ENCODE data around the gene SLC30A2. TPM values are rescaled to one million over a fixed set of nuclear protein-coding genes. Genes with fewer than 3 reads are reported as not detected.

SLC30A2 gene
- total RNA-seq, 2 experiments from 2014 or later: not detected

DNA sequence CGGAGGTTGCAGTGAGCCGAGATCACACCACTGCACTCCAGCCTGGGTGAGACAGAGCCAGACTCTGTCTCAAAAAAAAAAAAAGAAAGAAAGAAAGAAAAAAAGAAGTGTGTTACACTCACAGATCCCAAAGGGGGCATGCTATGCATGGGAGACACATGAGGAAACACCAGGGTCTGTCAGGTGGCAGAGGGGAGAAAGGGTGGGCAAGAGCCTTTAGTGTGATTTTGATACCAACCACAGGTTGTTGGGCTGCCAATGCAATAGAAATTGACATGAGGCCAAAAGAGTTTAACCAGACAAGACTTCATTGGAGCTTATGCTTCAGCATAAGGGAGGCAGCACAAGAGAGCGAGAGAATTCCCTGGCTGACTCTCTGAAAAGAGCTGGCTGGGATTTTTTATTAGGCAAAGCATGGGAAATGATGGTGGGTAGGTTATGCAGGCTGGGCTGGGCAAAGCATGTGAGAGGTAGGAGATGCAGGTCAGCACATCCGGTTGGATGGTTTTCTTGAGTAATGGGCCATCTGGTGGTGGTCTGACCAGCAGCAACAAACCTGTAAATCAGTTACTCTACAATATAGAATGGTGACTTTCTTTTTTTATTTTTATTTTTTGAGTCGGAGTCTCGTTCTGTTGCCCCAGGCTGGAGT lies 36.0 kb downstream of the SLC30A2 start:
- Mint-ChIP-seq H3K4me3 (no peak overlapping the region), H3K27me3 (peaks cover 12% of the 10 kb centered on the region), H3K36me3 (no peaks in the 10 kb centered on the region), H3K9me3 (ENCODE audit: low read depth) (no peaks in the 10 kb centered on the region), H3K27ac (no peak overlapping the region), H3K4me1 (no peaks in the 10 kb centered on the region)
- ATAC-seq: no peak
- DNase-seq: no peak
- CTCF ChIA-PET: interaction anchor here (2.4 kb wide), 1 partner anchor 115 kb away, joined by 12 read pairs; no protein-coding TSS in a partner anchor

DNA sequence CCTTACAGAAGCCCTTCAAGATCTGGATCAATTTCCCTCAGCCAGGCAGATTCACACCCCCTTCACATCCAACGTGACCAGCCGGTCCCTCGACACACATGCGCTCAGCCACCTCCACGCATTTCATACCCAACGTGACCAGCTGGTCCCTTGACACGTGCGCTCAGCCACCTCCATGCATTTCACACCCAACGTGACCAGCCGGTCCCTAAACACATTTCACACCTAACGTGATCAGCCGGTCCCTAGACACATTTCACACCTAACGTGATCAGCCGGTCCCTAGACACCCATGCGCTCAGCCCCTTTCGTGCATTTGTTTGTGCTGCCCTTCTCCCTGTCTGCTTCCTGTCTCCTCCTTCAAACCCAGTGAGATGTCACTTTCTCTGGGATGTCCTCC lies 39.2 kb downstream of the SLC30A2 start:
- Mint-ChIP-seq H3K27me3 (peaks cover 15% of the 10 kb centered on the region), H3K27ac (no peak overlapping the region), H3K4me1 (no peaks in the 10 kb centered on the region), H3K4me3 (no peak overlapping the region), H3K9me3 (ENCODE audit: low read depth) (no peaks in the 10 kb centered on the region), H3K36me3 (no peaks in the 10 kb centered on the region)
- ATAC-seq: no peak
- CTCF ChIA-PET: no interaction called here
- no peak for DNase-seq

- Mint-ChIP-seq H3K27ac (no peak overlapping the region), H3K4me3 (no peak overlapping the region), H3K27me3 (peaks cover 14% of the 10 kb centered on the region), H3K36me3 (no peaks in the 10 kb centered on the region), H3K4me1 (no peaks in the 10 kb centered on the region), H3K9me3 (ENCODE audit: low read depth) (no peaks in the 10 kb centered on the region)
- DNase-seq (no peak), ATAC-seq (no peak)
- CTCF ChIA-PET: interaction anchor here (2.7 kb wide), 1 partner anchor 110 kb away, joined by 18 read pairs; no protein-coding TSS in a partner anchor
These were observed 40.3 kb downstream of the SLC30A2 start for GRCh38 chr1:26005434-26006105.

GRCh38 chr1:26003756-26004155 lies 42.2 kb downstream of the SLC30A2 start:
- peaks cover 1% of the 10 kb centered on the region for H3K4me1 Mint-ChIP-seq
- H3K4me3 Mint-ChIP-seq: no peak overlapping the region
- ATAC-seq (no peak), DNase-seq (no peak)
- CTCF ChIA-PET: interaction anchor here (1.1 to 2.7 kb wide), 2 partner anchors 108 to 160 kb away, joined by 3 to 18 read pairs; no protein-coding TSS in a partner anchor
- peaks cover 16% of the 10 kb centered on the region for H3K27me3 Mint-ChIP-seq
- no peaks in the 10 kb centered on the region for H3K9me3 Mint-ChIP-seq (ENCODE audit: low read depth)
- H3K36me3 Mint-ChIP-seq: no peaks in the 10 kb centered on the region
- H3K27ac Mint-ChIP-seq: no peak overlapping the region

GRCh38 chr1:26003262-26003661 lies 42.7 kb downstream of the SLC30A2 start:
- ATAC-seq: no peak
- Mint-ChIP-seq H3K27ac (no peak overlapping the region), H3K36me3 (no peaks in the 10 kb centered on the region), H3K4me3 (no peak overlapping the region), H3K4me1 (peaks cover 6% of the 10 kb centered on the region), H3K9me3 (ENCODE audit: low read depth) (no peaks in the 10 kb centered on the region), H3K27me3 (peaks cover 16% of the 10 kb centered on the region)
- no peak for DNase-seq
- CTCF ChIA-PET: interaction anchor here (1.1 to 2.7 kb wide), 2 partner anchors 81 to 108 kb away, joined by 3 to 18 read pairs; no protein-coding TSS in a partner anchor

DNA sequence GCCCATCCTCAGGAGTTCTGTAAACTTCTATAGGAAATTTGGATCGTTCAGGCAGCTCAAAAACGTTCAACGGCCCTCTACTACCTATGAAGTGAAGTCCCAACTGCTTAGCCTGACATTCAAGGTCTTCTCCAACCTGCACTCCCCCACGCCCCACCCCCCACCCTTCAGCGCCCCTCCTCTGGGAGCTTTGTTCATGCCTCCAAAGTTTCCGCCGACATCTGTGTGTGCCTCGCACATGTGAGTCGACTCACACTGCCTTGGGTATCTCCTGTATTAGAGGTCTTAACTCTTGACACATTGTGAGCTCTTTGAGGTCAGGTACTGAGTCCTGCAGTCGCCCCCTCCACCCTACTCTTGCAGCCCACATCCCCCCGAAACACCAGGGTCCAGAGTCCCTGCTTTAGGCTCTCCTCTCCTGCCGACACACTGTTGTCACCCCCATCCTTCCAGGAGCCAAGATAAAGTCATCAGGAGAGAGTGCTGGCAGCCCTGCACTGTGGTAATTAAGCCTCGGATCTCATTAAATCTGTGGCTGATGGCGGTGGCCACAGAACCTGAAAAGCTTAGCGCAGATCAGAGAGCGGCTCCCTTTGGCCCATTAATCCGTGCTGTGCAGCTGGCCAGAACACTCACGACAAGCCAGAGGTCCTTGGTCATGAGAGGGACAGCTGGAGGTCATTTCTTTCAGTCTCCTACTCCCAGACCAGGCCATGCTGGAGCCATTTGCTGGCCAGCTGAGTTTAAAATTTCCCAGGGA lies 46.7 kb downstream of the SLC30A2 start:
- H3K27me3 Mint-ChIP-seq: peaks cover 5% of the 10 kb centered on the region
- no peak overlapping the region for H3K27ac Mint-ChIP-seq
- CTCF ChIA-PET: interaction anchor here (0.8 to 9.9 kb wide), 8 partner anchors 11 to 391 kb away, joined by 3 to 309 read pairs (median 6); partner anchors contain the start of gene PAQR7
- no peaks in the 10 kb centered on the region for H3K36me3 Mint-ChIP-seq
- H3K4me3 Mint-ChIP-seq: no peak overlapping the region
- no peaks in the 10 kb centered on the region for H3K9me3 Mint-ChIP-seq (ENCODE audit: low read depth)
- DNase-seq (no peak), ATAC-seq (no peak)
- peaks cover 20% of the 10 kb centered on the region for H3K4me1 Mint-ChIP-seq

DNA sequence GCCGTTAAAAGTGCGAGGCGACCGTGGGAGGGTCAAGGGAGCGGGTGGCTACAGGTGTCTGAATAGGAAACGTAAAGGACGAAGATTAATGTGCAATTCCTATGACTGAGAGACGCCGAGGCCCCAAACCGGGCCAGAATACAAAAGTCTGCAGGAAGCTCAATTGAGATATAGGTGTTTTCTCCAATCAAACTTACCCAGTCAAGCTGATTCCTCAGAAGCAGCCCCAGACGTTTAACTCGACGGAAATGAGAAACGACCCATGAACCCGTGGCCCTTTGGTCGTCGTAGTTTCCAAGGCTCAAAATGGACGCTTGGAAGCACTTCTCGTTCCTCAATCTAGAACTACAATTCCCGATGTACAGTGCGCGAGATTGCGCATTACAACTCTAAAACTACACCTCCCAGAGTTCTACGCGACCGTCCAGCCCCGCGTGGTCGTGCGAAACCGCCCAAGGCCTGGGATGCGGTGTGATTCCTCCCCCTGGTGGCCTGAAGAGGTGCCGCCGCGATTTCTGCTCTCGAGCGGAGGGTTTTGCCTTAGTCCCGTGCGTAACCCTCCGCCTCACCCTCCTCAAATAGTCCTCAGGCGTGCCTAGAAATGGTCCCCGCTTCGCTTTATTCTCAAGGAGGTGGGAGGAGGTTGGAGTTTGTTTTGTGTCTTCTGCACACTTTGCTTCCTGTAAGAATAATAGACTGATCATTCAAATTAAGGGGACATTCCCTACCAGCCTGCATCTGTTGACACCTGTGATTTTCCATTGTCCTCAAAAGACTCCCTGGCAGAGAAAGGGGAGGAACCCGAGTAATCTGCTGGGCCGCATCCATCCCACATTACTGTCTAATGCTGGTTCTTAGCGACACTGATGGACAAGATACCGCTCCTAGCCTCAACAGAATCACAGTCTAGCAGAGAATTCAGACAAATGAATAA lies 47.8 kb downstream of the SLC30A2 start, which contains the start of gene PAFAH2:
TSS of gene PAFAH2 (minus strand) at position 236 of the 934 bp plus-strand sequence. CDS start 7,247 bp downstream, outside the sequence.
- H3K27ac Mint-ChIP-seq: peak within 1 kb of the TSS; percentile 98
- no peaks in the 10 kb centered on the region for H3K9me3 Mint-ChIP-seq (ENCODE audit: low read depth)
- H3K4me3 Mint-ChIP-seq: peak within 1 kb of the TSS; percentile 95
- peaks cover 4% of the 10 kb centered on the region for H3K27me3 Mint-ChIP-seq
- CTCF ChIA-PET: interaction anchor here (0.7 to 9.9 kb wide), 36 partner anchors 10 to 529 kb away, joined by 3 to 309 read pairs (median 4); partner anchors contain the start of genes MTFR1L, PAQR7 and ZNF593
- peaks cover 24% of the 10 kb centered on the region for H3K4me1 Mint-ChIP-seq
- ATAC-seq (peak; percentile 97), DNase-seq (peak; percentile 99)
- H3K36me3 Mint-ChIP-seq: no peaks in the 10 kb centered on the region

- Mint-ChIP-seq H3K4me3 (peak overlapping the region; percentile 95), H3K36me3 (no peaks in the 10 kb centered on the region), H3K27ac (peak overlapping the region; percentile 98), H3K4me1 (peaks cover 30% of the 10 kb centered on the region), H3K27me3 (peaks cover 4% of the 10 kb centered on the region), H3K9me3 (ENCODE audit: low read depth) (no peaks in the 10 kb centered on the region)
- DNase-seq (no peak), ATAC-seq (peak; percentile 29)
- CTCF ChIA-PET: interaction anchor here (0.7 to 9.9 kb wide), 33 partner anchors 9 to 528 kb away, joined by 3 to 309 read pairs (median 4); partner anchors contain the start of genes MTFR1L, PAQR7 and ZNF593
These were observed 48.7 kb downstream of the SLC30A2 start for GRCh38 chr1:25996966-25997827.

- no peaks in the 10 kb centered on the region for H3K36me3 Mint-ChIP-seq
- ATAC-seq (no peak), DNase-seq (no peak)
- H3K9me3 Mint-ChIP-seq (ENCODE audit: low read depth): no peaks in the 10 kb centered on the region
- CTCF ChIA-PET: interaction anchor here (1.2 to 9.9 kb wide), 2 partner anchors 95 to 476 kb away, joined by 4 to 309 read pairs; no protein-coding TSS in a partner anchor
- H3K27me3 Mint-ChIP-seq: no peaks in the 10 kb centered on the region
- H3K4me3 Mint-ChIP-seq: no peak overlapping the region
- no peak overlapping the region for H3K27ac Mint-ChIP-seq
- peaks cover 48% of the 10 kb centered on the region for H3K4me1 Mint-ChIP-seq
These were observed 51.3 kb downstream of the SLC30A2 start for GRCh38 chr1:25994402-25995150.

GRCh38 chr1:25993197-25993951 lies 52.5 kb downstream of the SLC30A2 start:
- H3K27ac Mint-ChIP-seq: no peak overlapping the region
- H3K9me3 Mint-ChIP-seq (ENCODE audit: low read depth): no peaks in the 10 kb centered on the region
- DNase-seq (no peak), ATAC-seq (no peak)
- no peaks in the 10 kb centered on the region for H3K27me3 Mint-ChIP-seq
- H3K4me3 Mint-ChIP-seq: no peak overlapping the region
- H3K4me1 Mint-ChIP-seq: peaks cover 51% of the 10 kb centered on the region
- H3K36me3 Mint-ChIP-seq: peaks cover 1% of the 10 kb centered on the region
- CTCF ChIA-PET: interaction anchor here (9.9 kb wide), 1 partner anchor 93 kb away, joined by 309 read pairs; no protein-coding TSS in a partner anchor

All from activated CD8-positive, alpha-beta memory T cell treated with anti-CD3 and anti-CD28 coated beads, Interleukin-2, amount 10 ng/mL, durations not matched to agents 7 days and 5 days (primary cell).